Measurements from ENCODE around the gene NPHS1.

Gene NPHS1

DNA sequence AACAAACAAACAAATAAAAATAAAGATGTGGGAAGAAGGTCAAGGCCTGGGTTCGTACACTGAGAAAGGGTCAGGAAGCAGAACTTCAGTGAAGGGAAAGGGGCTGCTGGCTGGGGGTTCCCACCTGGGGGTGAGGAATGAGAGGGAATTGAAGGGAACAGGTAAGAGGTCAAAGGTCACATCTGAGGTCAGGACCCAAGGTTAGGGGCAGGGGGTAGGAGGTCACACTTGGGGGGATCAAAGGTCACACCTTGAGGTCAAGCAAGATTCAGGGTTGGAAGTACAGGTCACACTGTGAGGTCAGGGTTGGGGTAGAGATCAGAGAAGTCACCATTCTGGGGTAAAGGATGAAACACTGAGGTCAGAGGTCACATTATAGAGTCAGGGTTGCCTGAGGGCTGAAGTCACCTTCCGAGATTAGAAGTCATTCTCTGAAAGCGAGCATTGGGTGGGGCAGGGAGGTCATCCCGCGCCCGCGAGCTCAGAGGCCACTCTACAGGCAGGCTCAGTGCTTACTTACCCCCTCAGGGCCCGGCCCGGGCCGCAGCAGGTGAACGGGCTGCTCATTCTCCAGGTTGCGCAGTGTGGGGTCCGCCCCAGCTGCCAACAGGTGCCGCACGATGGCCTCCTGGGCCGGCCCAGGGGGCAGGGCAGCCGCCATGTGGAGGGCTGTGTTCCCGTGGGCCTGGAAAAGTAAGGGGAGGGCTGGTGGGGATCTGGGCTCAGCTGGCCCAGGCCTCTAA, 37.2 kb upstream of the NPHS1 start (continued):
- TF ChIP-seq, protein P1, sequence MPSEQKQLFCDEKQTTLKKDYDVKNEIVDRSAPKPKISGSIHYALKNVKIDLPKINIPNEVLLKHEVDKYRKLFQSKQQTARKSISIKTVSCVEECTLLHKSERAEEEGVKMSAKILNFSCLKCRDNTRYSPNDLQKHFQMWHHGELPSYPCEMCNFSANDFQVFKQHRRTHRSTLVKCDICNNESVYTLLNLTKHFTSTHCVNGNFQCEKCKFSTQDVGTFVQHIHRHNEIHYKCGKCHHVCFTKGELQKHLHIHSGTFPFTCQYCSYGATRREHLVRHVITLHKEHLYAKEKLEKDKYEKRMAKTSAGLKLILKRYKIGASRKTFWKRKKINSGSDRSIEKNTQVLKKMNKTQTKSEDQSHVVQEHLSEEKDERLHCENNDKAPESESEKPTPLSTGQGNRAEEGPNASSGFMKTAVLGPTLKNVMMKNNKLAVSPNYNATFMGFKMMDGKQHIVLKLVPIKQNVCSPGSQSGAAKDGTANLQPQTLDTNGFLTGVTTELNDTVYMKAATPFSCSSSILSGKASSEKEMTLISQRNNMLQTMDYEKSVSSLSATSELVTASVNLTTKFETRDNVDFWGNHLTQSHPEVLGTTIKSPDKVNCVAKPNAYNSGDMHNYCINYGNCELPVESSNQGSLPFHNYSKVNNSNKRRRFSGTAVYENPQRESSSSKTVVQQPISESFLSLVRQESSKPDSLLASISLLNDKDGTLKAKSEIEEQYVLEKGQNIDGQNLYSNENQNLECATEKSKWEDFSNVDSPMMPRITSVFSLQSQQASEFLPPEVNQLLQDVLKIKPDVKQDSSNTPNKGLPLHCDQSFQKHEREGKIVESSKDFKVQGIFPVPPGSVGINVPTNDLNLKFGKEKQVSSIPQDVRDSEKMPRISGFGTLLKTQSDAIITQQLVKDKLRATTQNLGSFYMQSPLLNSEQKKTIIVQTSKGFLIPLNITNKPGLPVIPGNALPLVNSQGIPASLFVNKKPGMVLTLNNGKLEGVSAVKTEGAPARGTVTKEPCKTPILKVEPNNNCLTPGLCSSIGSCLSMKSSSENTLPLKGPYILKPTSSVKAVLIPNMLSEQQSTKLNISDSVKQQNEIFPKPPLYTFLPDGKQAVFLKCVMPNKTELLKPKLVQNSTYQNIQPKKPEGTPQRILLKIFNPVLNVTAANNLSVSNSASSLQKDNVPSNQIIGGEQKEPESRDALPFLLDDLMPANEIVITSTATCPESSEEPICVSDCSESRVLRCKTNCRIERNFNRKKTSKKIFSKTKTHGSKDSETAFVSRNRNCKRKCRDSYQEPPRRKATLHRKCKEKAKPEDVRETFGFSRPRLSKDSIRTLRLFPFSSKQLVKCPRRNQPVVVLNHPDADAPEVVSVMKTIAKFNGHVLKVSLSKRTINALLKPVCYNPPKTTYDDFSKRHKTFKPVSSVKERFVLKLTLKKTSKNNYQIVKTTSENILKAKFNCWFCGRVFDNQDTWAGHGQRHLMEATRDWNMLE (tag by site-specific recombination; conservative IDR thresholded peaks at IDR 0.05; ENCODE audit: low read depth) = no peak
- TF ChIP-seq ZNF610 (tag by site-specific recombination; IDR thresholded peaks at IDR 0.05; ENCODE audit: borderline replicate concordance) = no peak
- no peak for TF ChIP-seq ZNF792 (tag by site-specific recombination; IDR thresholded peaks at IDR 0.05)
- TF ChIP-seq GLI2 (tag by site-specific recombination; IDR thresholded peaks at IDR 0.05; ENCODE audit: borderline replicate concordance, low read depth) = no peak
- 0 out of 2 replicates have a peak, but pooled peaks have one; percentile 21 for TF ChIP-seq GFI1B (tag by site-specific recombination; IDR thresholded peaks at IDR 0.05)
- TF ChIP-seq ZNF624 (tag by site-specific recombination; IDR thresholded peaks at IDR 0.05) = no peak
- TF ChIP-seq ZNF664 (tag by site-specific recombination; IDR thresholded peaks at IDR 0.05) = no peak
- TF ChIP-seq, protein P2, sequence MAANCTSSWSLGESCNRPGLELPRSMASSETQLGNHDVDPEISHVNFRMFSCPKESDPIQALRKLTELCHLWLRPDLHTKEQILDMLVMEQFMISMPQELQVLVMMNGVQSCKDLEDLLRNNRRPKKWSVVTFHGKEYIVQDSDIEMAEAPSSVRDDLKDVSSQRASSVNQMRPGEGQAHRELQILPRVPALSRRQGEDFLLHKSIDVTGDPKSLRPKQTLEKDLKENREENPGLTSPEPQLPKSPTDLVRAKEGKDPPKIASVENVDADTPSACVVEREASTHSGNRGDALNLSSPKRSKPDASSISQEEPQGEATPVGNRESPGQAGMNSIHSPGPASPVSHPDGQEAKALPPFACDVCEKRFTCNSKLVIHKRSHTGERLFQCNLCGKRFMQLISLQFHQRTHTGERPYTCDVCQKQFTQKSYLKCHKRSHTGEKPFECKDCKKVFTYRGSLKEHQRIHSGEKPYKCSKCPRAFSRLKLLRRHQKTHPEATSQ (tag by site-specific recombination; IDR thresholded peaks at IDR 0.05) = no peak
- no peak for TF ChIP-seq ZNF571 (tag by site-specific recombination; IDR thresholded peaks at IDR 0.05)
- TF ChIP-seq, protein P3, sequence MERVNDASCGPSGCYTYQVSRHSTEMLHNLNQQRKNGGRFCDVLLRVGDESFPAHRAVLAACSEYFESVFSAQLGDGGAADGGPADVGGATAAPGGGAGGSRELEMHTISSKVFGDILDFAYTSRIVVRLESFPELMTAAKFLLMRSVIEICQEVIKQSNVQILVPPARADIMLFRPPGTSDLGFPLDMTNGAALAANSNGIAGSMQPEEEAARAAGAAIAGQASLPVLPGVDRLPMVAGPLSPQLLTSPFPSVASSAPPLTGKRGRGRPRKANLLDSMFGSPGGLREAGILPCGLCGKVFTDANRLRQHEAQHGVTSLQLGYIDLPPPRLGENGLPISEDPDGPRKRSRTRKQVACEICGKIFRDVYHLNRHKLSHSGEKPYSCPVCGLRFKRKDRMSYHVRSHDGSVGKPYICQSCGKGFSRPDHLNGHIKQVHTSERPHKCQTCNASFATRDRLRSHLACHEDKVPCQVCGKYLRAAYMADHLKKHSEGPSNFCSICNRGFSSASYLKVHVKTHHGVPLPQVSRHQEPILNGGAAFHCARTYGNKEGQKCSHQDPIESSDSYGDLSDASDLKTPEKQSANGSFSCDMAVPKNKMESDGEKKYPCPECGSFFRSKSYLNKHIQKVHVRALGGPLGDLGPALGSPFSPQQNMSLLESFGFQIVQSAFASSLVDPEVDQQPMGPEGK (tag by site-specific recombination; IDR thresholded peaks at IDR 0.05) = 0 out of 2 replicates have a peak, but pooled peaks have one; percentile 15
- no peak for TF ChIP-seq ZNF521 (tag by site-specific recombination; IDR thresholded peaks at IDR 0.05)
- no peak; the same call in 1 of the 2 replicates for TF ChIP-seq KLF1 (tag by site-specific recombination; IDR thresholded peaks at IDR 0.05)
- peak; percentile 70; the same call in 1 of the 2 replicates for TF ChIP-seq ZEB2 (tag by site-specific recombination; IDR thresholded peaks at IDR 0.05)
- TF ChIP-seq, protein P4, sequence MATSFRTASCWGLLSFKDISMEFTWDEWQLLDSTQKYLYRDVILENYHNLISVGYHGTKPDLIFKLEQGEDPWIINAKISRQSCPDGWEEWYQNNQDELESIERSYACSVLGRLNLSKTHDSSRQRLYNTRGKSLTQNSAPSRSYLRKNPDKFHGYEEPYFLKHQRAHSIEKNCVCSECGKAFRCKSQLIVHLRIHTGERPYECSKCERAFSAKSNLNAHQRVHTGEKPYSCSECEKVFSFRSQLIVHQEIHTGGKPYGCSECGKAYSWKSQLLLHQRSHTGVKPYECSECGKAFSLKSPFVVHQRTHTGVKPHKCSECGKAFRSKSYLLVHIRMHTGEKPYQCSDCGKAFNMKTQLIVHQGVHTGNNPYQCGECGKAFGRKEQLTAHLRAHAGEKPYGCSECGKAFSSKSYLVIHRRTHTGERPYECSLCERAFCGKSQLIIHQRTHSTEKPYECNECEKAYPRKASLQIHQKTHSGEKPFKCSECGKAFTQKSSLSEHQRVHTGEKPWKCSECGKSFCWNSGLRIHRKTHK (tag by site-specific recombination; IDR thresholded peaks at IDR 0.05) = no peak
- TF ChIP-seq, protein P5, sequence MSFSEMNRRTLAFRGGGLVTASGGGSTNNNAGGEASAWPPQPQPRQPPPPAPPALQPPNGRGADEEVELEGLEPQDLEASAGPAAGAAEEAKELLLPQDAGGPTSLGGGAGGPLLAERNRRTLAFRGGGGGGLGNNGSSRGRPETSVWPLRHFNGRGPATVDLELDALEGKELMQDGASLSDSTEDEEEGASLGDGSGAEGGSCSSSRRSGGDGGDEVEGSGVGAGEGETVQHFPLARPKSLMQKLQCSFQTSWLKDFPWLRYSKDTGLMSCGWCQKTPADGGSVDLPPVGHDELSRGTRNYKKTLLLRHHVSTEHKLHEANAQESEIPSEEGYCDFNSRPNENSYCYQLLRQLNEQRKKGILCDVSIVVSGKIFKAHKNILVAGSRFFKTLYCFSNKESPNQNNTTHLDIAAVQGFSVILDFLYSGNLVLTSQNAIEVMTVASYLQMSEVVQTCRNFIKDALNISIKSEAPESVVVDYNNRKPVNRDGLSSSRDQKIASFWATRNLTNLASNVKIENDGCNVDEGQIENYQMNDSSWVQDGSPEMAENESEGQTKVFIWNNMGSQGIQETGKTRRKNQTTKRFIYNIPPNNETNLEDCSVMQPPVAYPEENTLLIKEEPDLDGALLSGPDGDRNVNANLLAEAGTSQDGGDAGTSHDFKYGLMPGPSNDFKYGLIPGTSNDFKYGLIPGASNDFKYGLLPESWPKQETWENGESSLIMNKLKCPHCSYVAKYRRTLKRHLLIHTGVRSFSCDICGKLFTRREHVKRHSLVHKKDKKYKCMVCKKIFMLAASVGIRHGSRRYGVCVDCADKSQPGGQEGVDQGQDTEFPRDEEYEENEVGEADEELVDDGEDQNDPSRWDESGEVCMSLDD (tag by site-specific recombination; IDR thresholded peaks at IDR 0.05) = 0 out of 2 replicates have a peak, but pooled peaks have one; percentile 54
- no peak for TF ChIP-seq ZNF544 (tag by site-specific recombination; IDR thresholded peaks at IDR 0.05)
- no peak for TF ChIP-seq HOXC10 (CRISPR knock-in tag; IDR thresholded peaks at IDR 0.05)
- TF ChIP-seq ZNF132 (tag by site-specific recombination; IDR thresholded peaks at IDR 0.05; ENCODE audit: borderline replicate concordance) = no peak
- TF ChIP-seq, protein P6, sequence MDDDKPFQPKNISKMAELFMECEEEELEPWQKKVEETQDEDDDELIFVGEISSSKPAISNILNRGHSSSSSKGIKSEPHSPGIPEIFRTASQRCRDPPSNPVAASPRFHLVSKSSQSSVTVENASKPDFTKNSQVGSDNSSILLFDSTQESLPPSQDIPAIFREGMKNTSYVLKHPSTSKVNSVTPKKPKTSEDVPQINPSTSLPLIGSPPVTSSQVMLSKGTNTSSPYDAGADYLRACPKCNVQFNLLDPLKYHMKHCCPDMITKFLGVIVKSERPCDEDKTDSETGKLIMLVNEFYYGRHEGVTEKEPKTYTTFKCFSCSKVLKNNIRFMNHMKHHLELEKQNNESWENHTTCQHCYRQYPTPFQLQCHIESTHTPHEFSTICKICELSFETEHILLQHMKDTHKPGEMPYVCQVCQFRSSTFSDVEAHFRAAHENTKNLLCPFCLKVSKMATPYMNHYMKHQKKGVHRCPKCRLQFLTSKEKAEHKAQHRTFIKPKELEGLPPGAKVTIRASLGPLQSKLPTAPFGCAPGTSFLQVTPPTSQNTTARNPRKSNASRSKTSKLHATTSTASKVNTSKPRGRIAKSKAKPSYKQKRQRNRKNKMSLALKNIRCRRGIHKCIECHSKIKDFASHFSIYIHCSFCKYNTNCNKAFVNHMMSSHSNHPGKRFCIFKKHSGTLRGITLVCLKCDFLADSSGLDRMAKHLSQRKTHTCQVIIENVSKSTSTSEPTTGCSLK (tag by site-specific recombination; IDR thresholded peaks at IDR 0.05) = no peak
- TF ChIP-seq ZFP37 (tag by site-specific recombination; IDR thresholded peaks at IDR 0.05) = no peak
- TF ChIP-seq ZNF621 (tag by site-specific recombination; IDR thresholded peaks at IDR 0.05) = 0 out of 2 replicates have a peak, but pooled peaks have one; percentile 22
- 0 out of 2 replicates have a peak, but pooled peaks have one; percentile 84 for TF ChIP-seq ZNF175 (tag by site-specific recombination; IDR thresholded peaks at IDR 0.05)

Data from HEK293 (cell line).